ENCODE data around the gene PIGX.

GRCh38 chr3:196706327-196706726 is 5.8 kb upstream of the PIGX start:
- TF ChIP-seq CTCF (IDR thresholded peaks at IDR 0.05) = no peak
- TF ChIP-seq EZH2 (IDR thresholded peaks at IDR 0.05) = no peak
- TF ChIP-seq EZH2phosphoT487 (IDR thresholded peaks at IDR 0.05) = no peak
